Testis (tissue), 3 donors: Measurements from ENCODE around the gene HMX3. TPM values are rescaled to one million over a fixed set of nuclear protein-coding genes. Genes with fewer than 3 reads are reported as not detected.
A peak's percentile ranks its signal among the peaks of the same experiment; 100 is the strongest.

Source experiments
- DNase-seq: peaks from one replicate; pipeline ENCODE4 v3.0.0-alpha.2; 2019
- H3K27ac ChIP-seq, 2 donors: fragments of 200-600 bp; sonication (generic); one replicate each; pipeline ENCODE4 v1.5.1; 2019
- H3K27me3 ChIP-seq: fragments of 200-600 bp; sonication (generic); one replicate; pipeline ENCODE4 v1.5.1; 2019
- H3K36me3 ChIP-seq: fragments of 200-600 bp; sonication (generic); one replicate; pipeline ENCODE4 v1.5.1; 2017; ENCODE audit warnings: low read depth; ENCODE audit errors: missing control alignments
- H3K4me1 ChIP-seq: fragments of 200-600 bp; sonication (generic); one replicate; pipeline ENCODE4 v1.5.1; 2019
- H3K4me3 ChIP-seq, 2 donors: fragments of 200-600 bp; sonication (generic); one replicate each; pipeline ENCODE4 v1.5.1; 2017 to 2019
- H3K9me3 ChIP-seq: fragments of 200-600 bp; sonication (generic); one replicate; pipeline ENCODE4 v1.5.1; 2017
- CTCF ChIP-seq, 3 experiments: fragments of 450-650 bp in 2 of 3; fragments of 200-600 bp in 1 of 3; sonication (generic) in 1 of 3; IDR thresholded peaks; one replicate each; pipeline ENCODE4 v1.5.1; 2016 to 2019; ENCODE audit warnings: antibody characterized with exemption in 3 of 3, mild to moderate bottlenecking in 2 of 3, moderate library complexity in 1 of 3
- POLR2A ChIP-seq: fragments of 450-650 bp; IDR thresholded peaks from one replicate; pipeline ENCODE4 v1.6.1; 2017; ENCODE audit warnings: antibody characterized with exemption, mild to moderate bottlenecking, moderate library complexity
- WGBS, 2 donors: methylation state at CpG; one replicate each; pipeline ENCODE4 v1.1.5; 2018; 5-methylcytosine and 5-hydroxymethylcytosine counted together
- intact Hi-C: fragments of 100-400 bp; cut with DNase I; formaldehyde crosslinking; loops from one replicate; pipeline ENCODE4 v1.15.1; 2023; ENCODE audit warnings: low total_unique reads
- polyA plus RNA-seq: library from polyadenylated mRNA; stranded (reverse); fragments of 350-450 nt; fragmentation: Illumina TruSeq; extraction: RNeasy Lipid Tissue Mini Kit (QIAGEN cat#74804); gene quantifications from one replicate; pipeline ENCODE4 v1.2.3, GENCODE V29; 2014; ENCODE audit warnings: low read depth, low replicate concordance; ENCODE audit not compliant: insufficient read depth
- total RNA-seq, 2 donors: library from RNA; depleted of rRNA; stranded (reverse); fragments of >200 nt; gene quantifications; one replicate each; pipeline ENCODE4 v1.2.3, GENCODE V29; 2016

HMX3 gene
- total and polyA plus RNA-seq, 3 donors from 2014 or later, result 0.25 to 0.55 TPM; not detected in 1

GRCh38 chr10:123092635-123093414 is 42.9 kb upstream of the HMX3 start:
- intact Hi-C loops, result no loop called here
- Histone ChIP-seq H3K4me1 (no peaks in the 10 kb centered on the region), H3K27me3 (no peaks in the 10 kb centered on the region), H3K9me3 (no peaks in the 10 kb centered on the region), H3K4me3 (no peak overlapping the region), H3K27ac (no peak overlapping the region), H3K36me3 (no peaks in the 10 kb centered on the region)
- DNase-seq, result no peak
- WGBS, 2 donors, result 76 to 83% methylated on average over 14 of the region's 14 CpGs
- TF ChIP-seq POLR2A, result no peak
- no peak for TF ChIP-seq CTCF (IDR thresholded peaks at IDR 0.05)

- H3K4me3 ChIP-seq, result no peak overlapping the region
- no peaks in the 10 kb centered on the region for H3K27me3 ChIP-seq
- H3K36me3 ChIP-seq, result no peaks in the 10 kb centered on the region
- no peak for TF ChIP-seq CTCF (IDR thresholded peaks at IDR 0.05)
- no peak for TF ChIP-seq POLR2A
- WGBS, 2 donors, result 76 to 87% methylated on average over 3 to 4 of the region's 4 CpGs
- intact Hi-C loops, result no loop called here
- no peaks in the 10 kb centered on the region for H3K9me3 ChIP-seq
- no peak overlapping the region for H3K27ac ChIP-seq
- no peak for DNase-seq
- H3K4me1 ChIP-seq, result no peaks in the 10 kb centered on the region
These were observed 42.3 kb upstream of the HMX3 start for GRCh38 chr10:123093489-123093888.

GRCh38 chr10:123096452-123096851 is 39.3 kb upstream of the HMX3 start:
- no peaks in the 10 kb centered on the region for H3K27me3 ChIP-seq
- no peaks in the 10 kb centered on the region for H3K4me1 ChIP-seq
- H3K4me3 ChIP-seq, result no peak overlapping the region
- H3K36me3 ChIP-seq, result no peaks in the 10 kb centered on the region
- H3K27ac ChIP-seq, result no peak overlapping the region
- WGBS, 2 donors, result 73 to 79% methylated on average over 3 to 5 of the region's 5 CpGs
- H3K9me3 ChIP-seq, result no peaks in the 10 kb centered on the region
- intact Hi-C loops, result no loop called here
- no peak for TF ChIP-seq CTCF (IDR thresholded peaks at IDR 0.05)
- no peak for TF ChIP-seq POLR2A
- no peak for DNase-seq

GRCh38 chr10:123097039-123097438 is 38.7 kb upstream of the HMX3 start:
- intact Hi-C loops, result no loop called here
- TF ChIP-seq POLR2A (no peak), CTCF (IDR thresholded peaks at IDR 0.05) (no peak)
- no peaks in the 10 kb centered on the region for H3K27me3 ChIP-seq
- no peaks in the 10 kb centered on the region for H3K4me1 ChIP-seq
- peak; percentile 35 for DNase-seq
- 66 to 67% methylated on average over 7 of the region's 7 CpGs for WGBS, 2 donors
- no peaks in the 10 kb centered on the region for H3K36me3 ChIP-seq
- no peak overlapping the region for H3K4me3 ChIP-seq
- H3K27ac ChIP-seq, result no peak overlapping the region
- H3K9me3 ChIP-seq, result no peaks in the 10 kb centered on the region
